PC-3 (cell line): ENCODE measurements around the gene CDH19. TPM values are rescaled to one million over a fixed set of nuclear protein-coding genes. Genes with fewer than 3 reads are reported as not detected.

Source experiments
- ATAC-seq: fragments of 200-7000 bp; cut with Tn5 transposase; 2 replicates; pipeline ENCODE4 v1.9.1; 2020; ENCODE audit warnings: mild to moderate bottlenecking, moderate library complexity
- BruUV-seq: library from RNA; stranded (reverse); fragments of 400-500 nt; replicated peaks from 2 replicates; lab custom pipeline; 2021; lab: Mats Ljungman, UMichigan
- CTCF ChIA-PET: fragments of 300-600 bp; sonication (Branson Sonifier 250); formaldehyde crosslinking; loops from one replicate; lab custom pipeline; 2022; ENCODE audit warnings: antibody characterized with exemption; lab: Charles Lee
- POLR2A ChIA-PET: fragments of 300-600 bp; sonication (Branson Sonifier 250); formaldehyde crosslinking; loops from one replicate; lab custom pipeline; 2022; ENCODE audit warnings: antibody characterized with exemption; ENCODE audit not compliant: unreplicated experiment; lab: Charles Lee
- DNase-seq: peaks from one replicate; pipeline ENCODE4 v3.0.0-alpha.2; 2015
- H2AFZ ChIP-seq: fragments of 300-600 bp; sonication (generic); 2 replicates; pipeline ENCODE4 v1.6.0; 2016; ENCODE audit warnings: antibody characterized with exemption, low read length
- H3F3A ChIP-seq: fragments of 300-600 bp; sonication (generic); one replicate; pipeline ENCODE4 v1.6.0; 2017; ENCODE audit warnings: antibody characterized with exemption, low read length, control low read depth, mild to moderate bottlenecking; ENCODE audit not compliant: unreplicated experiment
- H3K27ac ChIP-seq: fragments of 300-600 bp; sonication (generic); 2 replicates; pipeline ENCODE4 v1.5.1; 2016; ENCODE audit warnings: mild to moderate bottlenecking, low read length
- H3K27me3 ChIP-seq: fragments of 300-600 bp; sonication (generic); 2 replicates; pipeline ENCODE4 v1.6.1; 2016; ENCODE audit warnings: low read length, mixed read lengths
- H3K36me3 ChIP-seq: fragments of 300-600 bp; sonication (generic); 2 replicates; pipeline ENCODE4 v1.6.1; 2016; ENCODE audit warnings: low read depth, mixed run types, low read length, mixed read lengths
- H3K4me1 ChIP-seq: fragments of 300-600 bp; sonication (generic); 2 replicates; pipeline ENCODE4 v1.5.1; 2016; ENCODE audit warnings: low read length; ENCODE audit not compliant: insufficient read depth
- H3K4me2 ChIP-seq: fragments of 300-600 bp; sonication (generic); 2 replicates; pipeline ENCODE4 v1.6.0; 2016; ENCODE audit warnings: low read length
- H3K4me3 ChIP-seq: fragments of 300-600 bp; sonication (generic); 2 replicates; pipeline ENCODE4 v1.5.1; 2016; ENCODE audit warnings: mild to moderate bottlenecking, low read length, mixed read lengths
- H3K79me2 ChIP-seq: fragments of 300-600 bp; sonication (generic); 2 replicates; pipeline ENCODE4 v1.6.1; 2017; ENCODE audit warnings: low read length, mixed read lengths
- H3K9ac ChIP-seq: fragments of 300-600 bp; sonication (generic); 2 replicates; pipeline ENCODE4 v1.6.0; 2016; ENCODE audit warnings: mild to moderate bottlenecking, low read length
- H3K9me2 ChIP-seq: fragments of 300-600 bp; sonication (generic); replicated peaks from 2 replicates; pipeline ENCODE4 v1.6.1; 2016; ENCODE audit warnings: mixed run types, low read length, mixed read lengths
- H3K9me3 ChIP-seq: fragments of 300-600 bp; sonication (generic); 2 replicates; pipeline ENCODE4 v1.6.1; 2016; ENCODE audit warnings: low read length, mixed read lengths
- H4K20me1 ChIP-seq: fragments of 300-600 bp; sonication (generic); 2 replicates; pipeline ENCODE4 v1.6.1; 2016; ENCODE audit warnings: low read length, mixed read lengths
- EZH2 ChIP-seq: fragments of 300-600 bp; sonication (generic); IDR thresholded peaks from one replicate; pipeline ENCODE4 v1.6.1; 2017; ENCODE audit warnings: antibody characterized with exemption, mild to moderate bottlenecking, low read length; ENCODE audit not compliant: unreplicated experiment
- EZH2phosphoT487 ChIP-seq: fragments of 300-600 bp; sonication (generic); IDR thresholded peaks from 2 replicates; pipeline ENCODE4 v1.6.1; 2018; ENCODE audit warnings: mild to moderate bottlenecking, antibody characterized with exemption, low read length, borderline replicate concordance
- intact Hi-C: fragments of 100-400 bp; cut with micrococcal nuclease; formaldehyde crosslinking; loops from 2 replicates; pipeline ENCODE4 v1.9.0; 2023
- total RNA-seq: library from RNA; depleted of rRNA; stranded (reverse); fragments of >200 nt; gene quantifications from 2 replicates; pipeline ENCODE4 v1.2.3, GENCODE V29; 2014
- TF ChIP-seq, protein P1 (sequence below): fragments of 300-600 bp; sonication (generic); conservative IDR thresholded peaks from 2 replicates; pipeline ENCODE4 v1.5.1; 2017; ENCODE audit warnings: antibody characterized with exemption, low read depth, mild to moderate bottlenecking, low read length

The CDH19 gene
- total RNA-seq, 1 experiment from 2014 or later = 0.11 TPM

DNA sequence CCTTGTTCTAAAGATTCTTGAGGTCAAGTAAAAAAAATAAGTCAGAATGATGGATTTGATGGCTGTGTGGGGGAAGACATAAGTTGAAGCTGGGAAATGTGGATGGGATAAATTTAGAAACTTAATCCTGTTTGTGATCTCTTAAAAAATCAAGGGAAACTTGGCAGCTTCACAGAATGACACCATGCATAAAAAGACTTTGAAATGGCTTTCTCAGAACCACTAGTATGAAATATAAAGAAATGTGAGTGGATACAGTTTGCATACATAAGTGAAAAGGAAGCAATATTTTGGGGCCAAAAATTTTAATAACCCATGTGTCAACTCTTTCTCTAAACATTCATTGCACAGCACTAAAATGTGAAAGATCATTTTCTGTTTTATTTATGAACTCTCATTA is 21.7 kb downstream of the CDH19 start:
- Histone ChIP-seq H3K4me3 (no peak overlapping the region), H3K9ac (no peak overlapping the region), H3K36me3 (no peaks in the 10 kb centered on the region), H4K20me1 (no peaks in the 10 kb centered on the region), H3K9me2 (no peaks in the 10 kb centered on the region), H3K4me2 (no peak overlapping the region), H3K27me3 (no peaks in the 10 kb centered on the region), H2AFZ (no peak overlapping the region), H3K9me3 (no peaks in the 10 kb centered on the region), H3K4me1 (peaks cover 10% of the 10 kb centered on the region), H3K79me2 (no peaks in the 10 kb centered on the region), H3K27ac (no peak overlapping the region), H3F3A (no peaks in the 10 kb centered on the region)
- no peak for ATAC-seq
- POLR2A ChIA-PET = no interaction called here
- intact Hi-C loops = no loop called here
- TF ChIP-seq EZH2phosphoT487 (no peak), EZH2 (no peak)
- TF ChIP-seq, protein P1, sequence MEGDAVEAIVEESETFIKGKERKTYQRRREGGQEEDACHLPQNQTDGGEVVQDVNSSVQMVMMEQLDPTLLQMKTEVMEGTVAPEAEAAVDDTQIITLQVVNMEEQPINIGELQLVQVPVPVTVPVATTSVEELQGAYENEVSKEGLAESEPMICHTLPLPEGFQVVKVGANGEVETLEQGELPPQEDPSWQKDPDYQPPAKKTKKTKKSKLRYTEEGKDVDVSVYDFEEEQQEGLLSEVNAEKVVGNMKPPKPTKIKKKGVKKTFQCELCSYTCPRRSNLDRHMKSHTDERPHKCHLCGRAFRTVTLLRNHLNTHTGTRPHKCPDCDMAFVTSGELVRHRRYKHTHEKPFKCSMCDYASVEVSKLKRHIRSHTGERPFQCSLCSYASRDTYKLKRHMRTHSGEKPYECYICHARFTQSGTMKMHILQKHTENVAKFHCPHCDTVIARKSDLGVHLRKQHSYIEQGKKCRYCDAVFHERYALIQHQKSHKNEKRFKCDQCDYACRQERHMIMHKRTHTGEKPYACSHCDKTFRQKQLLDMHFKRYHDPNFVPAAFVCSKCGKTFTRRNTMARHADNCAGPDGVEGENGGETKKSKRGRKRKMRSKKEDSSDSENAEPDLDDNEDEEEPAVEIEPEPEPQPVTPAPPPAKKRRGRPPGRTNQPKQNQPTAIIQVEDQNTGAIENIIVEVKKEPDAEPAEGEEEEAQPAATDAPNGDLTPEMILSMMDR = no peak
- DNase-seq = no peak
- no TSS peak for BruUV-seq
- CTCF ChIA-PET = no interaction called here

DNA sequence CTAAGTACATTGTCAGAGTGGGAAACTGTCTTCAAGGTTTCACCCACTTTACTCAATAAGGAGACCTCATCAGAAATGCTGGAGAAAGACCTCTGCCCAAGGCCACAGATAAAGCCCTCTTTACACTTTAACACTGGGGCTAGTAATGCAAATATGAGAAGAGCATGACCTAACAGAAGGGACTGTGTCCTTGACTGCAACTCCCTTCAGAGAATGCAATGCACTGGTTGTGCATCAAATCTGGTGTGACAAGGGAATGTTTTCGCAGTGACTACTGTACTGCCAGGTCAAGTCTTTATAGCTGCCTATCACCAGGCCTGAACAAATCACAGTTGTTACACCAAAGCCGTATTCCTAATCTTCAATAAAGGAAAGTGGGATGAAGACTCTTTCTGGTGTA is 28.6 kb downstream of the CDH19 start:
- Histone ChIP-seq H3K9ac (no peak overlapping the region), H3K9me2 (no peaks in the 10 kb centered on the region), H3K4me1 (no peaks in the 10 kb centered on the region), H3K36me3 (no peaks in the 10 kb centered on the region), H2AFZ (no peak overlapping the region), H3K79me2 (no peaks in the 10 kb centered on the region), H3F3A (no peaks in the 10 kb centered on the region), H3K27ac (no peak overlapping the region), H4K20me1 (no peaks in the 10 kb centered on the region), H3K27me3 (no peaks in the 10 kb centered on the region), H3K4me3 (no peak overlapping the region), H3K9me3 (no peaks in the 10 kb centered on the region), H3K4me2 (no peak overlapping the region)
- TF ChIP-seq, protein P1 = no peak
- TF ChIP-seq EZH2 = no peak
- TF ChIP-seq EZH2phosphoT487 = no peak
- no TSS peak for BruUV-seq
- DNase-seq (no peak), ATAC-seq (no peak)
- intact Hi-C loops = no loop called here
- POLR2A ChIA-PET = no interaction called here
- CTCF ChIA-PET = no interaction called here

DNA sequence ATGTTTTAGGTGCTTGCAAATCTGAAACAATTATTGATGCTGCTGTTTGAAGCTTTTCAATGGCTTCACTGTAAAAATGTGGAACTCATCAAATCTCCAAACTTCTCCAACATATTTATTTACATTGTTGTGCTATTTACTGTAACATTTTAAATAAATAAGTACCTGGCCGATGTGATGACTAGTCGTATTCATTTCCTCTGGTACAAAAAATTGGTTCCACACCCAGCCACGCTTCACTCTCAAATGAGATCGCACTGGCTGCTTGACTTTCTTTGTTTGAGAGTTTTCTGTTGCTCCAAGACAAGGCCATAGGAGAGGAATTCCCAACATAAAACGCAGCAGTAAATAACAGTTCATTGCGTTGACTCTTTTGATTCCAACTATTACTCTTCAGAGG is 32.0 kb downstream of the CDH19 start:
- TF ChIP-seq, protein P1 = no peak
- TF ChIP-seq EZH2 (no peak), EZH2phosphoT487 (no peak)
- H3K9ac ChIP-seq = no peak overlapping the region

More for the DNA sequence above, 32.0 kb downstream of the CDH19 start:
- Histone ChIP-seq H4K20me1 (no peaks in the 10 kb centered on the region), H3K79me2 (no peaks in the 10 kb centered on the region), H3K9me2 (no peaks in the 10 kb centered on the region), H3F3A (no peaks in the 10 kb centered on the region), H3K27me3 (no peaks in the 10 kb centered on the region), H3K4me2 (no peak overlapping the region), H2AFZ (no peak overlapping the region), H3K4me3 (no peak overlapping the region), H3K9me3 (no peaks in the 10 kb centered on the region), H3K27ac (no peak overlapping the region), H3K4me1 (no peaks in the 10 kb centered on the region), H3K36me3 (no peaks in the 10 kb centered on the region)
- ATAC-seq = no peak
- no TSS peak for BruUV-seq
- intact Hi-C loops = no loop called here
- no peak for DNase-seq
- CTCF ChIA-PET = no interaction called here
- POLR2A ChIA-PET = no interaction called here
